Uterus (tissue), 4 donors: ENCODE data around the gene PLCG2. TPM values are rescaled to one million over a fixed set of nuclear protein-coding genes. Genes with fewer than 3 reads are reported as not detected.

ENCODE experiments used
- DNase-seq, 2 donors: peaks; one replicate each; pipeline ENCODE4 v3.0.0-alpha.2; 2019 to 2020
- H3K27ac ChIP-seq, 2 donors: fragments of 200-600 bp; sonication (generic); 1 replicate in 1 of 2; 2 replicates in 1 of 2; pipeline ENCODE4 v1.5.1; 2016 to 2018
- H3K27me3 ChIP-seq, 2 donors: fragments of 200-600 bp; sonication (generic); one replicate each; pipeline ENCODE4 v1.5.1; 2018 to 2019; ENCODE audit warnings: control low read depth in 1 of 2
- H3K36me3 ChIP-seq, 2 donors: fragments of 200-600 bp; sonication (generic); one replicate each; pipeline ENCODE4 v1.5.1; 2019; ENCODE audit warnings: control low read depth in 1 of 2
- H3K4me1 ChIP-seq, 2 donors: fragments of 200-600 bp; sonication (generic); one replicate each; pipeline ENCODE4 v1.5.1; 2018 to 2019; ENCODE audit warnings: control low read depth in 1 of 2
- H3K4me3 ChIP-seq, 2 donors: fragments of 200-600 bp; sonication (generic); 1 replicate in 1 of 2; 2 replicates in 1 of 2; pipeline ENCODE4 v1.5.1; 2018 to 2019; ENCODE audit warnings: mild to moderate bottlenecking in 1 of 2
- H3K9me3 ChIP-seq, 2 donors: fragments of 200-600 bp; sonication (generic); one replicate each; pipeline ENCODE4 v1.5.1; 2019; ENCODE audit warnings: control low read depth in 1 of 2
- CTCF ChIP-seq, 4 experiments: fragments of 200-600 bp in 2 of 4; fragments of 450-650 bp in 2 of 4; sonication (generic) in 2 of 4; IDR thresholded peaks; one replicate each; pipeline ENCODE4 v1.5.1; 2016 to 2019; ENCODE audit warnings: antibody characterized with exemption in 4 of 4, mild to moderate bottlenecking in 2 of 4, moderate library complexity in 1 of 4
- POLR2A ChIP-seq, 2 donors: fragments of 450-650 bp; IDR thresholded peaks; one replicate each; pipeline ENCODE4 v1.6.1; 2016; ENCODE audit warnings: antibody characterized with exemption in 2 of 2, mild to moderate bottlenecking in 1 of 2, moderate library complexity in 1 of 2
- intact Hi-C: fragments of 100-400 bp; cut with DNase I; formaldehyde crosslinking; loops from one replicate; pipeline ENCODE4 v1.15.1; 2023; ENCODE audit warnings: low total_unique reads
- total RNA-seq, 4 donors: library from RNA; depleted of rRNA in 3 of 4; stranded (reverse); fragments of >200 nt in 3 of 4; gene quantifications; one replicate each; pipeline versions ENCODE4 v1.1.0 to v1.2.4, GENCODE V29; 2014 to 2023
- donor health status: DM: yes; HTN: yes; CAD: no.

Gene PLCG2
- total RNA-seq, 4 donors from 2014 or later, result 11.2 to 39.4 (median 18.8) TPM

- Histone ChIP-seq H3K4me3 (no peak overlapping the region), H3K27me3 (no peaks in the 10 kb centered on the region), H3K36me3 (no peaks in the 10 kb centered on the region), H3K27ac (no peak overlapping the region), H3K9me3 (no peaks in the 10 kb centered on the region), H3K4me1 (no peaks in the 10 kb centered on the region)
- no peak for DNase-seq
- TF ChIP-seq POLR2A (IDR thresholded peaks at IDR 0.05), result no peak
- TF ChIP-seq CTCF (IDR thresholded peaks at IDR 0.05), result no peak
- intact Hi-C loops, result no loop called here
Observed at GRCh38 chr16:81894592-81894991, 115.5 kb downstream of the PLCG2 start.

- no peaks in the 10 kb centered on the region for H3K27me3 ChIP-seq
- intact Hi-C loops, result no loop called here
- DNase-seq, result no peak
- H3K4me3 ChIP-seq, result no peak overlapping the region
- H3K27ac ChIP-seq, result no peak overlapping the region
- TF ChIP-seq CTCF (IDR thresholded peaks at IDR 0.05) (no peak), POLR2A (IDR thresholded peaks at IDR 0.05) (no peak)
- no peaks in the 10 kb centered on the region for H3K4me1 ChIP-seq
- H3K9me3 ChIP-seq, result no peaks in the 10 kb centered on the region
- H3K36me3 ChIP-seq, result no peaks in the 10 kb centered on the region
Observed at GRCh38 chr16:81896902-81897301, 117.8 kb downstream of the PLCG2 start.

GRCh38 chr16:81899601-81900000, 120.5 kb downstream of the PLCG2 start:
- intact Hi-C loops, result no loop called here
- H3K4me3 ChIP-seq, result no peak overlapping the region

GRCh38 chr16:81900014-81900413, 120.9 kb downstream of the PLCG2 start:
- Histone ChIP-seq H3K4me1 (no peaks in the 10 kb centered on the region), H3K9me3 (no peaks in the 10 kb centered on the region), H3K27ac (no peak overlapping the region), H3K36me3 (no peaks in the 10 kb centered on the region), H3K4me3 (no peak overlapping the region), H3K27me3 (no peaks in the 10 kb centered on the region)
- no peak for TF ChIP-seq CTCF (IDR thresholded peaks at IDR 0.05)
- no peak for TF ChIP-seq POLR2A (IDR thresholded peaks at IDR 0.05)
- intact Hi-C loops, result no loop called here
- no peak for DNase-seq

More at GRCh38 chr16:81899601-81900000, 120.5 kb downstream of the PLCG2 start:
- DNase-seq, result no peak
- Histone ChIP-seq H3K9me3 (no peaks in the 10 kb centered on the region), H3K4me1 (no peaks in the 10 kb centered on the region), H3K27me3 (no peaks in the 10 kb centered on the region), H3K36me3 (no peaks in the 10 kb centered on the region), H3K27ac (no peak overlapping the region)
- TF ChIP-seq CTCF (IDR thresholded peaks at IDR 0.05) (no peak), POLR2A (IDR thresholded peaks at IDR 0.05) (no peak)

- no peak for TF ChIP-seq POLR2A (IDR thresholded peaks at IDR 0.05)
- no peak for TF ChIP-seq CTCF (IDR thresholded peaks at IDR 0.05)
- no peaks in the 10 kb centered on the region for H3K4me1 ChIP-seq
- H3K9me3 ChIP-seq, result no peaks in the 10 kb centered on the region
- no peak overlapping the region for H3K4me3 ChIP-seq
- intact Hi-C loops, result no loop called here
- no peaks in the 10 kb centered on the region for H3K27me3 ChIP-seq
- no peak overlapping the region for H3K27ac ChIP-seq
- DNase-seq, result no peak
- no peaks in the 10 kb centered on the region for H3K36me3 ChIP-seq
Observed at GRCh38 chr16:81900456-81900855, 121.4 kb downstream of the PLCG2 start.
